HG02571 (cell line): ENCODE data around the gene TUBA1C.
A peak's percentile ranks its signal among the peaks of the same experiment; 100 is the strongest.

Experiments
- ATAC-seq: cut with Tn5 transposase; IDR thresholded peaks from one replicate; pipeline ENCODE4 v1.9.1; 2021; ENCODE audit warnings: mild to moderate bottlenecking, moderate library complexity; ENCODE audit not compliant: unreplicated experiment

Gene TUBA1C

GRCh38 chr12:49264873-49265792 lies at the start of gene TUBA1C:
TSS of gene TUBA1C (plus strand) at chr12:49265082. CDS start at chr12:49265182, 100 bp downstream.
- peak; percentile 89 for ATAC-seq

- no peak for ATAC-seq
Measured at GRCh38 chr12:49219417-49220026, 45.4 kb upstream of the TUBA1C start.

- ATAC-seq: no peak
Measured at GRCh38 chr12:49220972-49221371, 43.9 kb upstream of the TUBA1C start.

GRCh38 chr12:49223122-49223521 lies 41.8 kb upstream of the TUBA1C start:
- no peak for ATAC-seq

GRCh38 chr12:49223590-49224369 lies 41.1 kb upstream of the TUBA1C start:
- no peak for ATAC-seq

- no peak for ATAC-seq
Measured at GRCh38 chr12:49225576-49226166, 39.2 kb upstream of the TUBA1C start.

- no peak for ATAC-seq
Measured at GRCh38 chr12:49227713-49228112, 37.2 kb upstream of the TUBA1C start.

GRCh38 chr12:49228653-49229052 lies 36.2 kb upstream of the TUBA1C start:
- no peak for ATAC-seq

GRCh38 chr12:49230176-49230804 lies 34.6 kb upstream of the TUBA1C start:
- no peak for ATAC-seq

GRCh38 chr12:49230805-49231194 lies 34.1 kb upstream of the TUBA1C start:
- ATAC-seq: no peak

GRCh38 chr12:49231878-49232655 lies 32.8 kb upstream of the TUBA1C start:
- ATAC-seq: no peak

- ATAC-seq: no peak
Measured at GRCh38 chr12:49232940-49233841, 31.7 kb upstream of the TUBA1C start.

GRCh38 chr12:49233842-49234526 lies 30.9 kb upstream of the TUBA1C start:
- no peak for ATAC-seq

- no peak for ATAC-seq
Measured at GRCh38 chr12:49236423-49236822, 28.5 kb upstream of the TUBA1C start.

- no peak for ATAC-seq
Measured at GRCh38 chr12:49243631-49244030, 21.3 kb upstream of the TUBA1C start.

GRCh38 chr12:49244176-49244575 lies 20.7 kb upstream of the TUBA1C start:
- ATAC-seq: no peak

GRCh38 chr12:49251357-49251756 lies 13.5 kb upstream of the TUBA1C start:
- ATAC-seq: no peak

GRCh38 chr12:49253033-49253623 lies 11.8 kb upstream of the TUBA1C start:
- no peak for ATAC-seq
